ENCODE results near the gene SCN5A.

Gene SCN5A

GRCh38 chr3:38598791-38599190 lies 50.7 kb downstream of the SCN5A start:
- no peak for DNase-seq

GRCh38 chr3:38597502-38598060 lies 51.9 kb downstream of the SCN5A start:
- no peak for DNase-seq

- no peak for DNase-seq
Observed at GRCh38 chr3:38595393-38595792, 54.1 kb downstream of the SCN5A start.

GRCh38 chr3:38590521-38590920 lies 59.0 kb downstream of the SCN5A start:
- DNase-seq: no peak

- no peak for DNase-seq
Observed at GRCh38 chr3:38588995-38589937, 60.2 kb downstream of the SCN5A start.

- no peak for DNase-seq
Observed at GRCh38 chr3:38588371-38588971, 61.0 kb downstream of the SCN5A start.

- peak in 1 of 3 experiments; percentile 0 for DNase-seq
Observed at GRCh38 chr3:38587548-38588131, 61.8 kb downstream of the SCN5A start.

- no peak for DNase-seq
Observed at GRCh38 chr3:38586546-38587520, 62.7 kb downstream of the SCN5A start.

- DNase-seq: no peak
Observed at GRCh38 chr3:38585791-38586420, 63.6 kb downstream of the SCN5A start.

- no peak for DNase-seq
Observed at GRCh38 chr3:38583688-38584087, 65.8 kb downstream of the SCN5A start.

- DNase-seq: peak in 1 of 3 experiments; percentile 0
Observed at GRCh38 chr3:38582941-38583645, 66.4 kb downstream of the SCN5A start.

- DNase-seq: no peak
Observed at GRCh38 chr3:38582316-38582715, 67.2 kb downstream of the SCN5A start.

GRCh38 chr3:38581774-38582173 lies 67.7 kb downstream of the SCN5A start:
- no peak for DNase-seq

GRCh38 chr3:38580450-38581382 lies 68.8 kb downstream of the SCN5A start:
- no peak for DNase-seq

GRCh38 chr3:38579551-38580449 lies 69.7 kb downstream of the SCN5A start:
- no peak for DNase-seq

- no peak for DNase-seq
Observed at GRCh38 chr3:38579141-38579540, 70.3 kb downstream of the SCN5A start.

GRCh38 chr3:38578551-38578950 lies 70.9 kb downstream of the SCN5A start:
- no peak for DNase-seq

- no peak for DNase-seq
Observed at GRCh38 chr3:38578081-38578475, 71.4 kb downstream of the SCN5A start.
